ENCODE results near the gene CLEC1A. TPM values are rescaled to one million over a fixed set of nuclear protein-coding genes. Genes with fewer than 3 reads are reported as not detected.
A peak's percentile ranks its signal among the peaks of the same experiment; 100 is the strongest.

Gene CLEC1A
- total RNA-seq, 2 experiments from 2014 or later: not detected

DNA sequence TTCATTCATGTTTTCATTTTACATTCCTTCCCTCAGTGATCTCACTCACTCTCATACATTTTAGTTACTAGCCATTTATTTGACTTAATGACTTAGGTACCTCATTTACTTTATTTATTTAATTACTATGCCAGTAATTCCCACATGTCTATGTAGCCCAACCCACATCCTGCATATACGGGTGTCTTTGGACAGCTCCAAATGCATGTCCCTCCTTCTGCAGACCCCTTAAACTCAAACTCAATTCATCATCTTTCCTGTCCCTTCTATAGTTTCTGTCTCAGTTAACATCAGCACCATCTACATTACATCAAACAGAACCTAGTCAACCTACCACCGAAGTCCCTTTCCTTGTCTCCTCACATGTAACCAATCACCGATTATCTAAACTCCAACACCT lies 2.8 kb downstream of the CLEC1A start:
- H3K9me3 ChIP-seq (ENCODE audit: control insufficient read depth in 1 of 2, insufficient read depth in 1 of 2, low read length in 2 of 2): no peaks in the 10 kb centered on the region
- H3K4me3 ChIP-seq (ENCODE audit: low read length): no peak overlapping the region
- Mint-ChIP-seq H3K4me3 (no peak overlapping the region), H3K9me3 (no peaks in the 10 kb centered on the region), H3K27me3 (no peaks in the 10 kb centered on the region), H3K4me1 (ENCODE audit: low read depth) (no peaks in the 10 kb centered on the region), H3K36me3 (ENCODE audit: low read depth) (no peaks in the 10 kb centered on the region), H3K27ac (no peak overlapping the region)
- ChIA-PET CTCF (no interaction called here), POLR2A (no interaction called here)
- ATAC-seq (ENCODE audit: poor library complexity) (no peak), DNase-seq (no peak)
- intact Hi-C loops (cut with DNase I, micrococcal nuclease): no loop called here
- no peak overlapping the region for H3K27ac ChIP-seq (ENCODE audit: low read depth in 1 of 2, low read length in 2 of 2)
- H3K4me1 ChIP-seq (ENCODE audit: insufficient read depth, low read length): no peaks in the 10 kb centered on the region
- no peaks in the 10 kb centered on the region for H3K27me3 ChIP-seq (ENCODE audit: control insufficient read depth in 1 of 2, insufficient read depth in 2 of 2, low read length in 2 of 2)
- TF ChIP-seq, protein P1, sequence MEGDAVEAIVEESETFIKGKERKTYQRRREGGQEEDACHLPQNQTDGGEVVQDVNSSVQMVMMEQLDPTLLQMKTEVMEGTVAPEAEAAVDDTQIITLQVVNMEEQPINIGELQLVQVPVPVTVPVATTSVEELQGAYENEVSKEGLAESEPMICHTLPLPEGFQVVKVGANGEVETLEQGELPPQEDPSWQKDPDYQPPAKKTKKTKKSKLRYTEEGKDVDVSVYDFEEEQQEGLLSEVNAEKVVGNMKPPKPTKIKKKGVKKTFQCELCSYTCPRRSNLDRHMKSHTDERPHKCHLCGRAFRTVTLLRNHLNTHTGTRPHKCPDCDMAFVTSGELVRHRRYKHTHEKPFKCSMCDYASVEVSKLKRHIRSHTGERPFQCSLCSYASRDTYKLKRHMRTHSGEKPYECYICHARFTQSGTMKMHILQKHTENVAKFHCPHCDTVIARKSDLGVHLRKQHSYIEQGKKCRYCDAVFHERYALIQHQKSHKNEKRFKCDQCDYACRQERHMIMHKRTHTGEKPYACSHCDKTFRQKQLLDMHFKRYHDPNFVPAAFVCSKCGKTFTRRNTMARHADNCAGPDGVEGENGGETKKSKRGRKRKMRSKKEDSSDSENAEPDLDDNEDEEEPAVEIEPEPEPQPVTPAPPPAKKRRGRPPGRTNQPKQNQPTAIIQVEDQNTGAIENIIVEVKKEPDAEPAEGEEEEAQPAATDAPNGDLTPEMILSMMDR (IDR thresholded peaks at IDR 0.05): no peak
- no peaks in the 10 kb centered on the region for H3K36me3 ChIP-seq (ENCODE audit: insufficient read depth, low read length)

DNA sequence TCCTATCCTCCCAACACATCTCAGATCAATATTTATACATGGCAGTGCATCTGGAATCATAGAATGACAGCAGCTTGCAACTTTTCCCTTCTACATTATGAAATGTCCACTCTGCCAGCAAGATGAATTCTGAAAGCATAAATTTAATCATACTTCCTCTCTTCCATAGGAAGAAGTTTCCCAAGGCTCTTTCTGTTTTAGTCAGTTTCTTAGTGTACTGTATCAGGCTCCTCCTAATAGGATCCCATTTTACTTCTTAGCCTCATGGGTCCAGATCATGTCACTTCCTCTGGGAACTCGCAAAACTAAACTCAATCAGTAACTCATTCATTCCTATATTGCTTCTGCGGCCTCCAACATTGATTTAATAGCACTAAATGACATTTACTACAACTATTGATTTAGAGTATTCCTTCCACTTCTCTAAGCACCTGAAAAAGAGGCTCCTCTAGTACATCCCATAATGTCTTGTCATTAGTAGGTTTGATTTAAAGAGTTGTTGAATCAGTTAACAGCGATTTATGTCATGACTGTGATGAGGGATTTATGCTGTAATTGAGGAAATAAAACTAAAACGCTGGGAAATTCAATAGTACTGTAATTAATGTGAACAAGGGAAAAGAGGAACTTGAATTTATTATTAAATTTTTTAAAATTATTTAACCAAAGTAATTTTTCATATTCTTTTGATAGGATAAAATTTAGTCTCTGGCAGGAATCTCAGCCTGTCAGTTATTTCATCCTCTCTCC lies 4.0 kb downstream of the CLEC1A start:
- DNase-seq (peak in 2 of 14 experiments; percentile 1 to 9), ATAC-seq (ENCODE audit: poor library complexity) (no peak)
- no peaks in the 10 kb centered on the region for H3K36me3 Mint-ChIP-seq (ENCODE audit: low read depth)
- H3K4me1 Mint-ChIP-seq (ENCODE audit: low read depth): no peaks in the 10 kb centered on the region
- Histone ChIP-seq H3K27ac (ENCODE audit: low read depth in 1 of 2, low read length in 2 of 2) (no peak overlapping the region), H3K36me3 (ENCODE audit: insufficient read depth, low read length) (no peaks in the 10 kb centered on the region), H3K27me3 (ENCODE audit: control insufficient read depth in 1 of 2, insufficient read depth in 2 of 2, low read length in 2 of 2) (no peaks in the 10 kb centered on the region), H3K4me1 (ENCODE audit: insufficient read depth, low read length) (no peaks in the 10 kb centered on the region), H3K9me3 (ENCODE audit: control insufficient read depth in 1 of 2, insufficient read depth in 1 of 2, low read length in 2 of 2) (no peaks in the 10 kb centered on the region), H3K4me3 (ENCODE audit: low read length) (no peak overlapping the region)
- no peaks in the 10 kb centered on the region for H3K27me3 Mint-ChIP-seq
- CTCF ChIA-PET: no interaction called here
- H3K9me3 Mint-ChIP-seq: no peaks in the 10 kb centered on the region
- TF ChIP-seq, protein P1 (IDR thresholded peaks at IDR 0.05): no peak
- intact Hi-C loops (cut with DNase I, micrococcal nuclease): no loop called here
- H3K4me3 Mint-ChIP-seq: no peak overlapping the region
- POLR2A ChIA-PET: no interaction called here
- H3K27ac Mint-ChIP-seq: no peak overlapping the region

DNA sequence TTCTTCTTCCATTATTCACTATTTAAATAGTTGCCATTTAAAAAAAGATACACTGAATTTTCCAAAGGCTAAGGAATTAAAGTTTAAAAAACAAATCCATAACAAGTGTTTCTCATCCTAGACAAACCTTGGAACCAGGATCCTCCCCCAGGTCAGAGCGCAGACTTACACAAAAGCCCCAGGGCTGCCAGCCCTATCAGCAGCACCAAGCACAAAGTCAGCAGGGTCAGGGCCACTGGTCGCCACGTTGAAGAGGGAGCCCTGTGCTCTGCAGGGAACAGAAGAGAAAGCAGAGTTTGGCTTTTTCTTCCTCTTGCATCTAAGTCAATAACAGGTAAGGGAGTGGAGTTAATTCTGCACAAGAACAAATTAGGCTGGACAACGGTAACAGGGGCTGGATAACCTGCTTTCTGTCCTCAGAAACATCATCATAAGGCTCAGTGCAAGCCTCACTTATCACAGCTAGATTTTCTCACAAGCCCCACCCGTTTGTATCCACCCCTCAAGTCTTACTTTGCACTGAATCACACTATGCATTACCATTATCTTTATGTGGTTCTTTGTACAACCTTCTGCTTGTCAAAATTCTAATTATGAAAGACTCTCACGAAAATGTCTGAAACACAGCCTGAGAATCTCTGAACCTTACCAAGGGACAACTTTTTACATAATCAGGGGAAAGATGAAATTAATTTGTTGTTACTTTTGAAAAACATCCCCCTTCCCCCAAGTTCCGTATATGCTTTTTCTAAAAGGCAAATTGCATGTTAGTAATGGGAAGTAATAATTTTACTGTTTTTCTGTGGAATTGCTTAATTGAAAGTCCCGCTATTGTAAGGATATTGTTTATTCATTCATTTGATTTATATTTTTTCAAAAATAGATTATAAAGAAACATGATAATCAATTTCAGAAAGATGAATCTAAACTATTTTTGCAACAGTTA lies 9.6 kb downstream of the CLEC1A start:
- POLR2A ChIA-PET: no interaction called here
- TF ChIP-seq, protein P1 (IDR thresholded peaks at IDR 0.05): no peak
- intact Hi-C loops (cut with DNase I, micrococcal nuclease): no loop called here

More for the DNA sequence above, 9.6 kb downstream of the CLEC1A start:
- CTCF ChIA-PET: no interaction called here
- Histone ChIP-seq H3K36me3 (ENCODE audit: insufficient read depth, low read length) (no peaks in the 10 kb centered on the region), H3K9me3 (ENCODE audit: control insufficient read depth in 1 of 2, insufficient read depth in 1 of 2, low read length in 2 of 2) (peaks cover 6% of the 10 kb centered on the region in 2 experiments), H3K4me3 (ENCODE audit: low read length) (no peak overlapping the region), H3K27ac (ENCODE audit: low read depth in 1 of 2, low read length in 2 of 2) (no peak overlapping the region), H3K4me1 (ENCODE audit: insufficient read depth, low read length) (no peaks in the 10 kb centered on the region), H3K27me3 (ENCODE audit: control insufficient read depth in 1 of 2, insufficient read depth in 2 of 2, low read length in 2 of 2) (no peaks in the 10 kb centered on the region)
- no peak overlapping the region for H3K27ac Mint-ChIP-seq
- DNase-seq (no peak), ATAC-seq (ENCODE audit: poor library complexity) (no peak)
- no peaks in the 10 kb centered on the region for H3K27me3 Mint-ChIP-seq
- H3K36me3 Mint-ChIP-seq (ENCODE audit: low read depth): no peaks in the 10 kb centered on the region
- H3K9me3 Mint-ChIP-seq: peaks cover 4% of the 10 kb centered on the region
- H3K4me3 Mint-ChIP-seq: no peak overlapping the region
- no peaks in the 10 kb centered on the region for H3K4me1 Mint-ChIP-seq (ENCODE audit: low read depth)
